Trophoblast cell (in vitro differentiated cells and primary cell): ENCODE results near the gene BUB1B.

Experiments used
- DNase-seq, 2 donors: peaks; one replicate each; pipeline ENCODE4 v3.0.0-alpha.2; 2016
- H2AFZ ChIP-seq: 2 replicates; pipeline ENCODE4 v1.6.1; 2013; ENCODE audit warnings: low read length, moderate library complexity, mild to moderate bottlenecking; ENCODE audit not compliant: insufficient read depth, poor library complexity
- H2AK5ac ChIP-seq: 2 replicates; pipeline ENCODE4 v1.6.1; 2013; ENCODE audit warnings: mild to moderate bottlenecking, low read length
- H2BK120ac ChIP-seq: 2 replicates; pipeline ENCODE4 v1.6.1; 2013; ENCODE audit warnings: low read length, mild to moderate bottlenecking, moderate library complexity; ENCODE audit not compliant: insufficient read depth, poor library complexity
- H2BK12ac ChIP-seq: 2 replicates; pipeline ENCODE4 v1.6.1; 2013; ENCODE audit warnings: mild to moderate bottlenecking, low read length, moderate library complexity
- H2BK5ac ChIP-seq: 2 replicates; pipeline ENCODE4 v1.6.1; 2013; ENCODE audit warnings: low read length, low read depth, moderate library complexity, mild to moderate bottlenecking; ENCODE audit not compliant: poor library complexity
- H3K14ac ChIP-seq: 2 replicates; pipeline ENCODE4 v1.6.1; 2013; ENCODE audit warnings: mild to moderate bottlenecking, low read length
- H3K18ac ChIP-seq: 2 replicates; pipeline ENCODE4 v1.6.1; 2013; ENCODE audit warnings: mild to moderate bottlenecking, low read length
- H3K23ac ChIP-seq: 2 replicates; pipeline ENCODE4 v1.6.1; 2013; ENCODE audit warnings: low read length
- H3K27ac ChIP-seq: 2 replicates; pipeline ENCODE4 v1.5.1; 2013; ENCODE audit warnings: low read depth, mild to moderate bottlenecking, inconsistent platforms, low read length, moderate library complexity
- H3K27me3 ChIP-seq: 2 replicates; pipeline ENCODE4 v1.6.1; 2013; ENCODE audit warnings: inconsistent platforms, mild to moderate bottlenecking, low read length, moderate library complexity; ENCODE audit not compliant: insufficient read depth
- H3K36me3 ChIP-seq, 2 experiments: 1 replicate in 1 of 2; 2 replicates in 1 of 2; pipeline ENCODE4 v1.6.1; 2013; ENCODE audit warnings: low read length in 2 of 2, mild to moderate bottlenecking in 2 of 2, moderate library complexity in 1 of 2; ENCODE audit not compliant: insufficient read depth in 2 of 2, control insufficient read depth in 1 of 2
- H3K4ac ChIP-seq: 2 replicates; pipeline ENCODE4 v1.6.1; 2013; ENCODE audit warnings: low read depth, mild to moderate bottlenecking, low read length, moderate library complexity
- H3K4me1 ChIP-seq, 2 experiments: 1 replicate in 1 of 2; 2 replicates in 1 of 2; pipeline ENCODE4 v1.6.1; 2013; ENCODE audit warnings: low read length in 2 of 2, mild to moderate bottlenecking in 2 of 2, moderate library complexity in 1 of 2; ENCODE audit not compliant: insufficient read depth in 2 of 2, control insufficient read depth in 1 of 2
- H3K4me2 ChIP-seq: 2 replicates; pipeline ENCODE4 v1.6.1; 2013; ENCODE audit warnings: inconsistent platforms, mild to moderate bottlenecking, low read length, moderate library complexity
- H3K4me3 ChIP-seq: 2 replicates; pipeline ENCODE4 v1.5.1; 2013; ENCODE audit warnings: mild to moderate bottlenecking, low read depth, low read length, inconsistent platforms
- H3K79me1 ChIP-seq: one replicate; pipeline ENCODE4 v1.6.1; 2013; ENCODE audit warnings: low read length
- H3K79me2 ChIP-seq: 2 replicates; pipeline ENCODE4 v1.6.1; 2013; ENCODE audit warnings: low read length, mild to moderate bottlenecking; ENCODE audit not compliant: control insufficient read depth, insufficient read depth, poor library complexity
- H3K9ac ChIP-seq: 2 replicates; pipeline ENCODE4 v1.6.1; 2013; ENCODE audit warnings: mild to moderate bottlenecking, low read length
- H3K9me3 ChIP-seq: 2 replicates; pipeline ENCODE4 v1.6.1; 2013; ENCODE audit warnings: low read depth, mild to moderate bottlenecking, control low read depth, inconsistent platforms, low read length; ENCODE audit not compliant: insufficient read depth
- H4K12ac ChIP-seq: 2 replicates; pipeline ENCODE4 v1.6.1; 2013; ENCODE audit warnings: low read depth, mild to moderate bottlenecking, low read length, moderate library complexity
- H4K8ac ChIP-seq: 2 replicates; pipeline ENCODE4 v1.6.1; 2013; ENCODE audit warnings: low read depth, mild to moderate bottlenecking, low read length, moderate library complexity
- H4K91ac ChIP-seq: one replicate; pipeline ENCODE4 v1.6.1; 2013; ENCODE audit warnings: low read depth, mild to moderate bottlenecking, low read length, moderate library complexity
- WGBS: extraction: QIAGEN DNeasy Blood & Tissue Kit; methylation state at CpG from one replicate; pipeline ENCODE4 v1.1.7; 2013; ENCODE audit warnings: missing lambda C conversion rate; ENCODE audit not compliant: insufficient read length, insufficient coverage; ENCODE audit errors: extremely low coverage; 5-methylcytosine and 5-hydroxymethylcytosine counted together

BUB1B gene

DNA sequence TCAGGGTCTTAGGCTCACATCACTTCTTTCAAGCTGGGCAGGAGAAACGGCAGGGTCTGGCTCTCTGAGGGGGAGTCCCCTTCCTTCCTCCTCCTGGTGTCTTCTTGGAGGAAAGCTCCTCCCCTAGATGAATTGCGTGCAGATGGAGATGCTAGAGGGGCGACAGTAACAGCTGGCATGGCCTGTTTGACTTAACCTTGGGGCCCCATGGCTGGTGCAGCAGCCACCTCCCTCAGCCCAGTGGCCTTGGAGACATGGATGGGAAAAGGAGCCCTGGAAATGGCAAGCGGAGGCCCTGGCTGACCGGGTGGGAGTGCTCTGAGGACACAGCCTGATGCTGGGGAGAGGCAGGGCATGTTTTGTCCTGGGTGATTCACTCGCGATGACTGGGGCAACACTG is 98.2 kb downstream of the BUB1B start:
- H3K36me3 ChIP-seq = no peaks in the 10 kb centered on the region

DNA sequence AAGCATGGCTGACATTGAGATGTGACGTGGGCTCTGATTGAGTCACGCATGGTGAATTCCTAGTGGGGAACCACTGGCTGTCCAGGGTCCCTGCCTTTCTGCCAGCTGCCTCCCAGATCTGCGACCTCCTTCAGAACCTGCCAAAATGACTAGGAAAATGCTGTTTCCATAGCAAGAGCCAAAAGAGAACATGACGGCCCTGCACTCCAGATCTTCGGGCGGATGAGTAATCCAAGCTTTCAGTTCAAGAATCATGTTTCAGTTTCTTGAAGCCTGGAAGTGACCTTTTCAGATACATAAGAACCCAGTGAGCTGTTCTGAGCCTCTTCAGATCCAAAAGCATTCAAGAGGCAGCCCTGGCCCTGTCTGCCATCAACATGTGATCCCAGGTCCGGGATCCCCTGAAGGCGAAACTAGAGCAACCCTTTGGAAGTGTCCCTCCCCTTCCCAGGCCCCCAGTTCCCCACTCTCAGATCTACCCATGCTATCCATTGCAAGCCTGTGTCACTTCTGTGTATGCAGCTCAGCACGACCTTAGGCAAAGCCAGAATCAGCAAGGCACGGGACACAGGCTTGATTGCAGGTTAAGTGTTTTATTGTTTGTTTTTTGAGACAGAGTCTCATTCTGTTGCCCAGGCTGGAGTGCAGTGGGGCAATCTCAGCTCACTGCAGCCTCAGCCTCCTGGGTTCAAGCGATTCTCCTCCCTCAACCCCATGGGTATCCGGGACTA is 102.3 kb downstream of the BUB1B start:
- H3K14ac ChIP-seq = no peak overlapping the region

More for the DNA sequence above, 98.2 kb downstream of the BUB1B start:
- Histone ChIP-seq H3K4ac (no peak overlapping the region), H2BK5ac (peak overlapping the region; percentile 11), H3K9me3 (no peaks in the 10 kb centered on the region), H3K27me3 (no peaks in the 10 kb centered on the region), H2BK12ac (peak overlapping the region; percentile 74), H3K23ac (no peak overlapping the region), H3K14ac (peak overlapping the region; percentile 8), H3K18ac (peak overlapping the region; percentile 47), H3K79me2 (peaks cover 2% of the 10 kb centered on the region), H3K9ac (no peak overlapping the region), H2AFZ (no peak overlapping the region), H2BK120ac (peak overlapping the region; percentile 36), H3K4me2 (no peak overlapping the region), H3K79me1 (peaks cover 24% of the 10 kb centered on the region), H4K8ac (no peak overlapping the region), H4K91ac (peak overlapping the region; percentile 82), H3K4me1 (peaks cover 39 to 41% of the 10 kb centered on the region in 2 experiments), H2AK5ac (peak overlapping the region; percentile 40), H3K27ac (peak overlapping the region; percentile 88), H4K12ac (no peak overlapping the region), H3K4me3 (no peak overlapping the region)
- no CpG with 5 or more reads among the region's 7 CpGs for WGBS
- no peak for DNase-seq

DNA sequence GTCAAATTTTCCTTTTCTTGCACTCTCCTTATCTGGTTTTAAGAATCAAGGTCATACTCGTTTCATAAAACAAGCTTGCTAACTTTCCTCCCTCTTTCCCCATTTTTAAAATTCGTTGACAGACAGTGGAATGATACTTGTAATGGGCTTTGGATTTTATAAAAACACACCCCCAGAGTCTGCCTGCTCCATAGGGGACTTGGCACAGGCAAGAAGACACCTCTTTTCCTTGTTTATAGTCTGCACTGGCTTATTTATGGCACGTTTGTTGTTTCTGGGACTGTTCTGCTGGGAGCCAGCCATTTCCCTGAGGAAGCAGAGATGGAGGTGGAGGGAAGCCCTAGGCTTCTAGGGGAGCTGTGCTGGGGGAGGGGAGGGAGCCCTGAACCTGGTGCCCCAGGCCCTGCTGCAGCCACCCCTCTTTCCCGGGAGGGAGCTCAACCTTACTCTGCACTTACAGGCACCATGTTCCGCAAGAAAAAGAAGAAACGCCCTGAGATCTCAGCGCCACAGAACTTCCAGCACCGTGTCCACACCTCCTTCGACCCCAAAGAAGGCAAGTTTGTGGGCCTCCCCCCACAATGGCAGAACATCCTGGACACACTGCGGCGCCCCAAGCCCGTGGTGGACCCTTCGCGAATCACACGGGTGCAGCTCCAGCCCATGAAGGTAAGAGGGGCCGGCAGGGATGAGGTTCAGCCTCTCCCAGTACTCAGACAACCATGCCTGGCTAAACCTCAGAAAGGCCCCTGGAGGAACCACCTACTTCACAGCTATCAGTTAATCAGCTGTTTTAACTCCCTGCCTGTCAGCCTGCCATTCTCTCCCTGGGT is 103.7 kb downstream of the BUB1B start:
- Histone ChIP-seq H2BK5ac (no peak overlapping the region), H3K27me3 (no peaks in the 10 kb centered on the region), H2BK12ac (no peak overlapping the region), H3K27ac (no peak overlapping the region), H2AK5ac (peak overlapping the region; percentile 24), H3K18ac (no peak overlapping the region), H3K4me2 (no peak overlapping the region), H3K23ac (no peak overlapping the region), H3K9me3 (peaks cover 1% of the 10 kb centered on the region), H3K79me1 (peaks cover 8% of the 10 kb centered on the region), H3K4me1 (peaks cover 25 to 26% of the 10 kb centered on the region in 2 experiments), H2BK120ac (no peak overlapping the region), H4K12ac (no peak overlapping the region), H4K91ac (no peak overlapping the region), H3K9ac (no peak overlapping the region), H3K4me3 (no peak overlapping the region), H3K79me2 (no peaks in the 10 kb centered on the region), H3K36me3 (no peaks in the 10 kb centered on the region), H3K14ac (no peak overlapping the region), H3K4ac (no peak overlapping the region), H4K8ac (no peak overlapping the region), H2AFZ (no peak overlapping the region)
- WGBS = no CpG with 5 or more reads among the region's 16 CpGs
- no peak for DNase-seq

More for the DNA sequence above, 102.3 kb downstream of the BUB1B start:
- Histone ChIP-seq H3K27ac (peak overlapping the region; percentile 38), H3K18ac (no peak overlapping the region), H2BK12ac (no peak overlapping the region), H3K4ac (no peak overlapping the region), H3K79me1 (peaks cover 19% of the 10 kb centered on the region), H3K9ac (no peak overlapping the region), H3K27me3 (no peaks in the 10 kb centered on the region), H3K36me3 (no peaks in the 10 kb centered on the region), H3K23ac (no peak overlapping the region), H4K12ac (no peak overlapping the region), H3K4me3 (no peak overlapping the region), H3K9me3 (no peaks in the 10 kb centered on the region), H2AK5ac (no peak overlapping the region), H2BK120ac (no peak overlapping the region), H3K79me2 (no peaks in the 10 kb centered on the region), H4K91ac (no peak overlapping the region), H2AFZ (no peak overlapping the region), H3K4me1 (peaks cover 33 to 35% of the 10 kb centered on the region in 2 experiments), H3K4me2 (no peak overlapping the region), H2BK5ac (no peak overlapping the region), H4K8ac (no peak overlapping the region)
- WGBS = no CpG with 5 or more reads among the region's 12 CpGs
- no peak for DNase-seq

DNA sequence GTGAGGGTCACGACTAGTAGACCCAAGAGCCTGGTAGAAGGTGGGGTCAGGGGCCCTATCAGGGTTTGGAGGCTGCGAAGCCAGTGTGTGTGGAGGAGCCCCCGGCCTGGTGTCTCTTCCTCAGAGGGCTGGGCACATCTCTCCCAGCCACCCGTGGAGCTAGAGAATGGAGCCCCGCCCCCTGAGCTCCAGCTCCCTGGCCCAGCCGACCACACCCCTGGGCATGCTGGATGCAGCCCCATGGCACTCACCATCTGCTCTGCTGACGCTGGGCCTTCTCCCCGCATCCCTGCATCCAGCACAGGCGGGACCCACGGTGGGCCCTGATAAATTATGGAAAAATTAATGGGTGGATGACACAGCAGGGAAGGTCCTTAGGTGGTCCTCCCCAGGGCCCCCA is 104.5 kb downstream of the BUB1B start:
- H3K27ac ChIP-seq = no peak overlapping the region
- H3K36me3 ChIP-seq = no peaks in the 10 kb centered on the region
- H2AK5ac ChIP-seq = no peak overlapping the region
- peak overlapping the region; percentile 25 for H2BK12ac ChIP-seq
- H3K27me3 ChIP-seq = no peaks in the 10 kb centered on the region
- peaks cover 25 to 26% of the 10 kb centered on the region in 2 experiments for H3K4me1 ChIP-seq
- no peak overlapping the region for H3K14ac ChIP-seq
- H3K18ac ChIP-seq = no peak overlapping the region
- H3K4ac ChIP-seq = no peak overlapping the region
- no peak for DNase-seq
- H2BK5ac ChIP-seq = no peak overlapping the region
- no peak overlapping the region for H2BK120ac ChIP-seq
- H4K12ac ChIP-seq = no peak overlapping the region
- peaks cover 1% of the 10 kb centered on the region for H3K9me3 ChIP-seq
- H3K4me3 ChIP-seq = no peak overlapping the region
- H3K79me1 ChIP-seq = peaks cover 8% of the 10 kb centered on the region
- H3K79me2 ChIP-seq = no peaks in the 10 kb centered on the region
- no CpG with 5 or more reads among the region's 10 CpGs for WGBS
- H4K8ac ChIP-seq = no peak overlapping the region
- H3K4me2 ChIP-seq = no peak overlapping the region
- H4K91ac ChIP-seq = no peak overlapping the region
- H3K9ac ChIP-seq = no peak overlapping the region
- H2AFZ ChIP-seq = no peak overlapping the region
- H3K23ac ChIP-seq = no peak overlapping the region
